ENCODE measurements around the gene CCDC171. TPM values are rescaled to one million over a fixed set of nuclear protein-coding genes. Genes with fewer than 3 reads are reported as not detected.

The CCDC171 gene
- total RNA-seq, 1 donor from 2014 or later: 1.6 TPM

GRCh38 chr9:15711931-15712330 lies 159.1 kb downstream of the CCDC171 start:
- no peak overlapping the region for H3K4me3 ChIP-seq (ENCODE audit: low read depth, low read length)
- TF ChIP-seq CTCF (IDR thresholded peaks at IDR 0.05; ENCODE audit: insufficient read depth, low read length, severe bottlenecking): no peak
- FAIRE-seq: no peak
- no peak for DNase-seq (ENCODE audit: low read depth)
- no peaks in the 10 kb centered on the region for H3K36me3 ChIP-seq (ENCODE audit: control insufficient read depth, insufficient read depth, low read length)
- no peaks in the 10 kb centered on the region for H3K27me3 ChIP-seq (ENCODE audit: control insufficient read depth, insufficient read depth, low read length)

GRCh38 chr9:15714746-15715145 lies 161.9 kb downstream of the CCDC171 start:
- Histone ChIP-seq H3K27me3 (ENCODE audit: control insufficient read depth, insufficient read depth, low read length) (no peaks in the 10 kb centered on the region), H3K36me3 (ENCODE audit: control insufficient read depth, insufficient read depth, low read length) (no peaks in the 10 kb centered on the region), H3K4me3 (ENCODE audit: low read depth, low read length) (no peak overlapping the region)
- TF ChIP-seq CTCF (IDR thresholded peaks at IDR 0.05; ENCODE audit: insufficient read depth, low read length, severe bottlenecking): no peak
- FAIRE-seq (no peak), DNase-seq (ENCODE audit: low read depth) (no peak)

GRCh38 chr9:15717290-15717967 lies 164.6 kb downstream of the CCDC171 start:
- Histone ChIP-seq H3K36me3 (ENCODE audit: control insufficient read depth, insufficient read depth, low read length) (no peaks in the 10 kb centered on the region), H3K4me3 (ENCODE audit: low read depth, low read length) (no peak overlapping the region), H3K27me3 (ENCODE audit: control insufficient read depth, insufficient read depth, low read length) (no peaks in the 10 kb centered on the region)
- no peak for FAIRE-seq
- TF ChIP-seq CTCF (IDR thresholded peaks at IDR 0.05; ENCODE audit: insufficient read depth, low read length, severe bottlenecking): no peak
- DNase-seq (ENCODE audit: low read depth): no peak

- FAIRE-seq (no peak), DNase-seq (ENCODE audit: low read depth) (no peak)
- Histone ChIP-seq H3K4me3 (ENCODE audit: low read depth, low read length) (no peak overlapping the region), H3K36me3 (ENCODE audit: control insufficient read depth, insufficient read depth, low read length) (no peaks in the 10 kb centered on the region), H3K27me3 (ENCODE audit: control insufficient read depth, insufficient read depth, low read length) (no peaks in the 10 kb centered on the region)
- TF ChIP-seq CTCF (IDR thresholded peaks at IDR 0.05; ENCODE audit: insufficient read depth, low read length, severe bottlenecking): no peak
These were observed 165.6 kb downstream of the CCDC171 start for GRCh38 chr9:15718423-15718822.

- no peak overlapping the region for H3K4me3 ChIP-seq (ENCODE audit: low read depth, low read length)
- H3K36me3 ChIP-seq (ENCODE audit: control insufficient read depth, insufficient read depth, low read length): no peaks in the 10 kb centered on the region
- H3K27me3 ChIP-seq (ENCODE audit: control insufficient read depth, insufficient read depth, low read length): no peaks in the 10 kb centered on the region
- no peak for TF ChIP-seq CTCF (IDR thresholded peaks at IDR 0.05; ENCODE audit: insufficient read depth, low read length, severe bottlenecking)
- DNase-seq (ENCODE audit: low read depth) (no peak), FAIRE-seq (no peak)
These were observed 168.0 kb downstream of the CCDC171 start for GRCh38 chr9:15720861-15721260.

GRCh38 chr9:15722888-15723287 lies 170.0 kb downstream of the CCDC171 start:
- DNase-seq (ENCODE audit: low read depth) (no peak), FAIRE-seq (no peak)
- H3K4me3 ChIP-seq (ENCODE audit: low read depth, low read length): no peak overlapping the region
- no peaks in the 10 kb centered on the region for H3K36me3 ChIP-seq (ENCODE audit: control insufficient read depth, insufficient read depth, low read length)
- no peaks in the 10 kb centered on the region for H3K27me3 ChIP-seq (ENCODE audit: control insufficient read depth, insufficient read depth, low read length)
- no peak for TF ChIP-seq CTCF (IDR thresholded peaks at IDR 0.05; ENCODE audit: insufficient read depth, low read length, severe bottlenecking)
